Activated naive CD4-positive, alpha-beta T cell treated with anti-CD3 and anti-CD28 coated beads, Interleukin-2, amount 10 ng/mL, durations not matched to agents 7 days and 5 days (primary cell): ENCODE measurements around the gene LARP1.
"Not testable (repeated sequence)": the region's sequence is repeated elsewhere in the genome, so short reads cannot be mapped to it uniquely, and the experiment has no call there.

ENCODE experiments used
- CTCF ChIA-PET: fragments of 350-600 bp; sonication (Branson Sonifier 250); formaldehyde crosslinking; loops from one replicate; lab custom pipeline; 2021; ENCODE audit warnings: antibody characterized with exemption; lab: Charles Lee
- DNase-seq: peaks from one replicate; pipeline ENCODE4 v3.0.0-alpha.2; 2020
- H3K27ac Mint-ChIP-seq: one replicate; pipeline ENCODE4 v1.8.0; 2021; ENCODE audit warnings: mild to moderate bottlenecking, moderate library complexity, mixed read lengths
- H3K27me3 Mint-ChIP-seq: one replicate; pipeline ENCODE4 v1.8.0; 2021; ENCODE audit warnings: mild to moderate bottlenecking, mixed read lengths
- H3K36me3 Mint-ChIP-seq: one replicate; pipeline ENCODE4 v1.8.0; 2021; ENCODE audit warnings: mixed read lengths
- H3K4me1 Mint-ChIP-seq: one replicate; pipeline ENCODE4 v1.8.0; 2021; ENCODE audit warnings: mixed read lengths
- H3K4me3 Mint-ChIP-seq: one replicate; pipeline ENCODE4 v1.8.0; 2021; ENCODE audit warnings: mild to moderate bottlenecking, moderate library complexity, mixed read lengths
- H3K9me3 Mint-ChIP-seq: one replicate; pipeline ENCODE4 v1.8.0; 2021; ENCODE audit warnings: mixed read lengths

LARP1 gene

GRCh38 chr5:154723740-154724505 is 31.3 kb upstream of the LARP1 start:
- H3K27ac Mint-ChIP-seq = no peak overlapping the region
- H3K9me3 Mint-ChIP-seq = no peaks in the 10 kb centered on the region
- DNase-seq = no peak
- H3K4me1 Mint-ChIP-seq = no peaks in the 10 kb centered on the region
- peaks cover 20% of the 10 kb centered on the region for H3K27me3 Mint-ChIP-seq
- CTCF ChIA-PET = interaction anchor here (0.8 kb wide), 1 partner anchor 15 kb away, joined by 3 read pairs; no protein-coding TSS in a partner anchor
- H3K4me3 Mint-ChIP-seq = no peak overlapping the region
- H3K36me3 Mint-ChIP-seq = no peaks in the 10 kb centered on the region

GRCh38 chr5:154727361-154727760 is 27.8 kb upstream of the LARP1 start:
- H3K4me1 Mint-ChIP-seq = no peaks in the 10 kb centered on the region
- H3K36me3 Mint-ChIP-seq = no peaks in the 10 kb centered on the region
- H3K27me3 Mint-ChIP-seq = peaks cover 16% of the 10 kb centered on the region
- no peak overlapping the region for H3K4me3 Mint-ChIP-seq
- no peak overlapping the region for H3K27ac Mint-ChIP-seq
- H3K9me3 Mint-ChIP-seq = no peaks in the 10 kb centered on the region
- CTCF ChIA-PET = no interaction called here
- DNase-seq = no peak

- CTCF ChIA-PET = interaction anchor here (1.4 kb wide), 1 partner anchor 10 kb away, joined by 4 read pairs; no protein-coding TSS in a partner anchor
Measured at GRCh38 chr5:154728939-154729588, 26.1 kb upstream of the LARP1 start.

GRCh38 chr5:154729613-154730012 is 25.6 kb upstream of the LARP1 start:
- Mint-ChIP-seq H3K4me1 (no peaks in the 10 kb centered on the region), H3K36me3 (no peaks in the 10 kb centered on the region), H3K27me3 (peaks cover 20% of the 10 kb centered on the region), H3K9me3 (no peaks in the 10 kb centered on the region), H3K4me3 (no peak overlapping the region), H3K27ac (no peak overlapping the region)
- no peak for DNase-seq
- CTCF ChIA-PET = interaction anchor here (1.4 kb wide), 1 partner anchor 9 kb away, joined by 4 read pairs; no protein-coding TSS in a partner anchor

More at GRCh38 chr5:154728939-154729588, 26.1 kb upstream of the LARP1 start:
- no peaks in the 10 kb centered on the region for H3K36me3 Mint-ChIP-seq
- no peaks in the 10 kb centered on the region for H3K4me1 Mint-ChIP-seq
- H3K27me3 Mint-ChIP-seq = peaks cover 20% of the 10 kb centered on the region
- H3K27ac Mint-ChIP-seq = no peak overlapping the region
- DNase-seq = no peak
- H3K4me3 Mint-ChIP-seq = no peak overlapping the region
- no peaks in the 10 kb centered on the region for H3K9me3 Mint-ChIP-seq

- not testable (repeated sequence) for H3K4me1 Mint-ChIP-seq, H3K4me3 Mint-ChIP-seq, DNase-seq, H3K36me3 Mint-ChIP-seq, H3K9me3 Mint-ChIP-seq, H3K27ac Mint-ChIP-seq
- CTCF ChIA-PET = interaction anchor here (1.4 kb wide), 1 partner anchor 8 kb away, joined by 4 read pairs; no protein-coding TSS in a partner anchor
- H3K27me3 Mint-ChIP-seq = peaks cover 20% of the 10 kb centered on the region
Measured at GRCh38 chr5:154730761-154731160, 24.4 kb upstream of the LARP1 start.

GRCh38 chr5:154732212-154732611 is 23.0 kb upstream of the LARP1 start:
- Mint-ChIP-seq H3K9me3 (no peaks in the 10 kb centered on the region), H3K36me3 (no peaks in the 10 kb centered on the region), H3K27me3 (peaks cover 20% of the 10 kb centered on the region), H3K4me1 (no peaks in the 10 kb centered on the region), H3K4me3 (no peak overlapping the region), H3K27ac (no peak overlapping the region)
- DNase-seq = no peak
- CTCF ChIA-PET = interaction anchor here (1.4 kb wide), 1 partner anchor 9 kb away, joined by 3 read pairs; no protein-coding TSS in a partner anchor

- Mint-ChIP-seq H3K36me3 (no peaks in the 10 kb centered on the region), H3K27me3 (peaks cover 21% of the 10 kb centered on the region), H3K27ac (no peak overlapping the region), H3K4me3 (no peak overlapping the region), H3K4me1 (no peaks in the 10 kb centered on the region), H3K9me3 (no peaks in the 10 kb centered on the region)
- DNase-seq = no peak
- CTCF ChIA-PET = no interaction called here
Measured at GRCh38 chr5:154734370-154735248, 20.6 kb upstream of the LARP1 start.

GRCh38 chr5:154735362-154735761 is 19.8 kb upstream of the LARP1 start:
- DNase-seq, CTCF ChIA-PET, H3K4me1 Mint-ChIP-seq, H3K4me3 Mint-ChIP-seq, H3K36me3 Mint-ChIP-seq, H3K9me3 Mint-ChIP-seq, H3K27ac Mint-ChIP-seq: not testable (repeated sequence)
- H3K27me3 Mint-ChIP-seq = peaks cover 21% of the 10 kb centered on the region

- H3K4me3 Mint-ChIP-seq, H3K9me3 Mint-ChIP-seq, H3K4me1 Mint-ChIP-seq, DNase-seq, H3K27ac Mint-ChIP-seq, H3K36me3 Mint-ChIP-seq, CTCF ChIA-PET: not testable (repeated sequence)
- H3K27me3 Mint-ChIP-seq = peaks cover 20% of the 10 kb centered on the region
Measured at GRCh38 chr5:154736372-154736771, 18.8 kb upstream of the LARP1 start.

- H3K36me3 Mint-ChIP-seq = no peaks in the 10 kb centered on the region
- DNase-seq = no peak
- CTCF ChIA-PET = no interaction called here
- H3K27ac Mint-ChIP-seq = no peak overlapping the region
- no peak overlapping the region for H3K4me3 Mint-ChIP-seq
- no peaks in the 10 kb centered on the region for H3K9me3 Mint-ChIP-seq
- H3K4me1 Mint-ChIP-seq = no peaks in the 10 kb centered on the region
- peaks cover 7% of the 10 kb centered on the region for H3K27me3 Mint-ChIP-seq
Measured at GRCh38 chr5:154737667-154738320, 17.4 kb upstream of the LARP1 start.

GRCh38 chr5:154740483-154740882 is 14.7 kb upstream of the LARP1 start:
- H3K27me3 Mint-ChIP-seq = peaks cover 5% of the 10 kb centered on the region
- CTCF ChIA-PET = interaction anchor here (0.8 to 1.7 kb wide), 2 partner anchors 9 to 90 kb away, joined by 3 to 4 read pairs; no protein-coding TSS in a partner anchor
- H3K4me1 Mint-ChIP-seq = no peaks in the 10 kb centered on the region
- H3K4me3 Mint-ChIP-seq = no peak overlapping the region
- H3K9me3 Mint-ChIP-seq = no peaks in the 10 kb centered on the region
- DNase-seq = no peak
- H3K36me3 Mint-ChIP-seq = no peaks in the 10 kb centered on the region
- no peak overlapping the region for H3K27ac Mint-ChIP-seq

- peaks cover 5% of the 10 kb centered on the region for H3K27me3 Mint-ChIP-seq
- no peak for DNase-seq
- no peaks in the 10 kb centered on the region for H3K9me3 Mint-ChIP-seq
- CTCF ChIA-PET = interaction anchor here (0.8 kb wide), 1 partner anchor 9 kb away, joined by 3 read pairs; no protein-coding TSS in a partner anchor
- no peaks in the 10 kb centered on the region for H3K4me1 Mint-ChIP-seq
- H3K27ac Mint-ChIP-seq = no peak overlapping the region
- no peak overlapping the region for H3K4me3 Mint-ChIP-seq
- H3K36me3 Mint-ChIP-seq = no peaks in the 10 kb centered on the region
Measured at GRCh38 chr5:154740957-154741356, 14.2 kb upstream of the LARP1 start.

- CTCF ChIA-PET = interaction anchor here (0.8 kb wide), 1 partner anchor 9 kb away, joined by 3 read pairs; no protein-coding TSS in a partner anchor
- no peaks in the 10 kb centered on the region for H3K4me1 Mint-ChIP-seq
- no peak overlapping the region for H3K4me3 Mint-ChIP-seq
- H3K9me3 Mint-ChIP-seq = no peaks in the 10 kb centered on the region
- DNase-seq = no peak
- H3K27ac Mint-ChIP-seq = no peak overlapping the region
- H3K36me3 Mint-ChIP-seq = no peaks in the 10 kb centered on the region
- peaks cover 5% of the 10 kb centered on the region for H3K27me3 Mint-ChIP-seq
Measured at GRCh38 chr5:154741415-154741814, 13.8 kb upstream of the LARP1 start.
